ENCODE measurements around the gene FOXP1. TPM values are rescaled to one million over a fixed set of nuclear protein-coding genes. Genes with fewer than 3 reads are reported as not detected.
A peak's percentile ranks its signal among the peaks of the same experiment; 100 is the strongest.

Gene FOXP1
- total RNA-seq, 2 experiments from 2014 or later: 108 to 153 TPM

GRCh38 chr3:71563827-71564226 is 19.7 kb downstream of the FOXP1 start:
- intact Hi-C loops (cut with DNase I, micrococcal nuclease): no loop called here
- Mint-ChIP-seq H3K4me1 (peaks cover 4% of the 10 kb centered on the region), H3K27ac (no peak overlapping the region), H3K9me3 (ENCODE audit: low read depth) (no peaks in the 10 kb centered on the region), H3K36me3 (ENCODE audit: low read depth) (peaks cover 25% of the 10 kb centered on the region), H3K27me3 (no peaks in the 10 kb centered on the region), H3K4me3 (no peak overlapping the region)
- ATAC-seq (no peak), DNase-seq (no peak)
- ChIA-PET POLR2A (no interaction called here), CTCF (interaction anchor here (1.5 kb wide), 1 partner anchor 17 kb away, joined by 3 read pairs; no protein-coding TSS in a partner anchor)

- Mint-ChIP-seq H3K9me3 (ENCODE audit: low read depth) (no peaks in the 10 kb centered on the region), H3K4me1 (peaks cover 4% of the 10 kb centered on the region), H3K36me3 (ENCODE audit: low read depth) (peaks cover 28% of the 10 kb centered on the region), H3K4me3 (no peak overlapping the region), H3K27ac (no peak overlapping the region), H3K27me3 (no peaks in the 10 kb centered on the region)
- ChIA-PET POLR2A (no interaction called here), CTCF (interaction anchor here (1.5 kb wide), 1 partner anchor 16 kb away, joined by 3 read pairs; no protein-coding TSS in a partner anchor)
- DNase-seq (no peak), ATAC-seq (no peak)
- intact Hi-C loops (cut with DNase I, micrococcal nuclease): no loop called here
Observed at GRCh38 chr3:71562938-71563337, 20.6 kb downstream of the FOXP1 start.

GRCh38 chr3:71560665-71561064 is 22.9 kb downstream of the FOXP1 start:
- Mint-ChIP-seq H3K4me1 (peaks cover 4% of the 10 kb centered on the region), H3K4me3 (no peak overlapping the region), H3K36me3 (ENCODE audit: low read depth) (peaks cover 19% of the 10 kb centered on the region), H3K27me3 (no peaks in the 10 kb centered on the region), H3K9me3 (ENCODE audit: low read depth) (no peaks in the 10 kb centered on the region), H3K27ac (no peak overlapping the region)
- POLR2A ChIA-PET: interaction anchor here (0.7 kb wide), 1 partner anchor 56 kb away, joined by 3 read pairs; no protein-coding TSS in a partner anchor
- intact Hi-C loops (cut with DNase I, micrococcal nuclease): no loop called here
- DNase-seq (no peak), ATAC-seq (no peak)
- CTCF ChIA-PET: no interaction called here

- no peak for ATAC-seq
- CTCF ChIA-PET: no interaction called here
- Mint-ChIP-seq H3K4me3 (no peak overlapping the region), H3K4me1 (peaks cover 4% of the 10 kb centered on the region), H3K27me3 (no peaks in the 10 kb centered on the region), H3K27ac (no peak overlapping the region), H3K9me3 (ENCODE audit: low read depth) (no peaks in the 10 kb centered on the region), H3K36me3 (ENCODE audit: low read depth) (peaks cover 12% of the 10 kb centered on the region)
- intact Hi-C loops (cut with DNase I, micrococcal nuclease): no loop called here
- no peak for DNase-seq
- POLR2A ChIA-PET: no interaction called here
Observed at GRCh38 chr3:71559578-71560162, 23.9 kb downstream of the FOXP1 start.

- ChIA-PET CTCF (interaction anchor here (0.6 kb wide), 1 partner anchor 110 kb away, joined by 3 read pairs; no protein-coding TSS in a partner anchor), POLR2A (interaction anchor here (0.7 kb wide), 1 partner anchor 11 kb away, joined by 5 read pairs; no protein-coding TSS in a partner anchor)
- DNase-seq (no peak), ATAC-seq (no peak)
- Mint-ChIP-seq H3K4me1 (no peaks in the 10 kb centered on the region), H3K4me3 (no peak overlapping the region), H3K27ac (no peak overlapping the region), H3K36me3 (ENCODE audit: low read depth) (peaks cover 8% of the 10 kb centered on the region), H3K27me3 (no peaks in the 10 kb centered on the region), H3K9me3 (ENCODE audit: low read depth) (no peaks in the 10 kb centered on the region)
- intact Hi-C loops (cut with DNase I, micrococcal nuclease): no loop called here
Observed at GRCh38 chr3:71559021-71559420, 24.5 kb downstream of the FOXP1 start.

GRCh38 chr3:71554649-71555048 is 28.9 kb downstream of the FOXP1 start:
- H3K36me3 Mint-ChIP-seq (ENCODE audit: low read depth): peaks cover 6% of the 10 kb centered on the region
- DNase-seq (no peak), ATAC-seq (no peak)
- no peak overlapping the region for H3K27ac Mint-ChIP-seq
- H3K4me3 Mint-ChIP-seq: no peak overlapping the region
- intact Hi-C loops (cut with DNase I, micrococcal nuclease): no loop called here
- H3K27me3 Mint-ChIP-seq: no peaks in the 10 kb centered on the region
- H3K4me1 Mint-ChIP-seq: no peaks in the 10 kb centered on the region
- POLR2A ChIA-PET: no interaction called here
- H3K9me3 Mint-ChIP-seq (ENCODE audit: low read depth): no peaks in the 10 kb centered on the region
- CTCF ChIA-PET: interaction anchor here (0.6 kb wide), 1 partner anchor 24 kb away, joined by 3 read pairs; no protein-coding TSS in a partner anchor

GRCh38 chr3:71551311-71551919 is 32.1 kb downstream of the FOXP1 start:
- H3K4me3 Mint-ChIP-seq: no peak overlapping the region
- ChIA-PET POLR2A (no interaction called here), CTCF (no interaction called here)
- intact Hi-C loops (cut with DNase I, micrococcal nuclease): no loop called here
- H3K36me3 Mint-ChIP-seq (ENCODE audit: low read depth): peaks cover 6% of the 10 kb centered on the region
- no peak overlapping the region for H3K27ac Mint-ChIP-seq
- no peak for DNase-seq
- H3K9me3 Mint-ChIP-seq (ENCODE audit: low read depth): no peaks in the 10 kb centered on the region
- H3K4me1 Mint-ChIP-seq: no peaks in the 10 kb centered on the region
- H3K27me3 Mint-ChIP-seq: peaks cover 3% of the 10 kb centered on the region
- no peak for ATAC-seq

GRCh38 chr3:71549951-71550350 is 33.6 kb downstream of the FOXP1 start:
- Mint-ChIP-seq H3K27ac (no peak overlapping the region), H3K9me3 (ENCODE audit: low read depth) (no peaks in the 10 kb centered on the region), H3K4me3 (no peak overlapping the region), H3K4me1 (no peaks in the 10 kb centered on the region), H3K36me3 (ENCODE audit: low read depth) (peaks cover 10% of the 10 kb centered on the region), H3K27me3 (peaks cover 3% of the 10 kb centered on the region)
- POLR2A ChIA-PET: no interaction called here
- ATAC-seq (no peak), DNase-seq (no peak)
- intact Hi-C loops (cut with DNase I, micrococcal nuclease): no loop called here
- CTCF ChIA-PET: no interaction called here

- ChIA-PET CTCF (interaction anchor here (0.8 kb wide), 1 partner anchor 10 kb away, joined by 3 read pairs; no protein-coding TSS in a partner anchor), POLR2A (no interaction called here)
- Mint-ChIP-seq H3K9me3 (ENCODE audit: low read depth) (no peaks in the 10 kb centered on the region), H3K4me3 (no peak overlapping the region), H3K4me1 (peaks cover 3% of the 10 kb centered on the region), H3K36me3 (ENCODE audit: low read depth) (peaks cover 10% of the 10 kb centered on the region), H3K27me3 (peaks cover 3% of the 10 kb centered on the region), H3K27ac (no peak overlapping the region)
- DNase-seq (no peak), ATAC-seq (peak; percentile 73)
- intact Hi-C loops (cut with DNase I, micrococcal nuclease): no loop called here
Observed at GRCh38 chr3:71548705-71549384, 34.7 kb downstream of the FOXP1 start.

GRCh38 chr3:71547249-71548198 is 36.0 kb downstream of the FOXP1 start:
- Mint-ChIP-seq H3K4me3 (no peak overlapping the region), H3K4me1 (peaks cover 15% of the 10 kb centered on the region), H3K9me3 (ENCODE audit: low read depth) (no peaks in the 10 kb centered on the region), H3K27me3 (peaks cover 3% of the 10 kb centered on the region), H3K36me3 (ENCODE audit: low read depth) (peaks cover 10% of the 10 kb centered on the region), H3K27ac (no peak overlapping the region)
- POLR2A ChIA-PET: no interaction called here
- ATAC-seq (no peak), DNase-seq (no peak)
- CTCF ChIA-PET: interaction anchor here (0.8 to 1.3 kb wide), 3 partner anchors 9 to 239 kb away, joined by 3 read pairs; no protein-coding TSS in a partner anchor
- intact Hi-C loops (cut with DNase I, micrococcal nuclease): no loop called here

- no peak for ATAC-seq
- H3K9me3 Mint-ChIP-seq (ENCODE audit: low read depth): no peaks in the 10 kb centered on the region
- H3K27ac Mint-ChIP-seq: no peak overlapping the region
- H3K27me3 Mint-ChIP-seq: peaks cover 5% of the 10 kb centered on the region
- ChIA-PET POLR2A (no interaction called here), CTCF (interaction anchor here (1.2 to 1.3 kb wide), 2 partner anchors 17 to 238 kb away, joined by 3 read pairs; no protein-coding TSS in a partner anchor)
- peaks cover 20% of the 10 kb centered on the region for H3K4me1 Mint-ChIP-seq
- H3K4me3 Mint-ChIP-seq: no peak overlapping the region
- intact Hi-C loops (cut with DNase I, micrococcal nuclease): no loop called here
- no peak for DNase-seq
- H3K36me3 Mint-ChIP-seq (ENCODE audit: low read depth): peaks cover 12% of the 10 kb centered on the region
Observed at GRCh38 chr3:71546821-71547220, 36.7 kb downstream of the FOXP1 start.

All from activated CD4-positive, alpha-beta T cell treated with anti-CD3 and anti-CD28 coated beads for 36 hours (primary cell).